KOPT-K1 (cell line): Measurements from ENCODE around the gene CNOT2.

Experiments
- H3K27ac ChIP-seq: fragments of 200-600 bp; sonication (generic); 2 replicates; pipeline ENCODE4 v1.5.1; 2016; ENCODE audit warnings: antibody characterized with exemption, mild to moderate bottlenecking, low read depth, low read length; ENCODE audit not compliant: poor library complexity, severe bottlenecking
- H3K36me3 ChIP-seq: fragments of 200-600 bp; sonication (generic); 2 replicates; pipeline ENCODE4 v1.5.1; 2017; ENCODE audit warnings: antibody characterized with exemption, mild to moderate bottlenecking, low read length, moderate library complexity; ENCODE audit not compliant: insufficient read depth
- H3K9me3 ChIP-seq: fragments of 200-600 bp; sonication (generic); 2 replicates; pipeline ENCODE4 v1.5.1; 2017; ENCODE audit warnings: antibody characterized with exemption, low read length, mild to moderate bottlenecking; ENCODE audit not compliant: insufficient read depth, poor library complexity, severe bottlenecking

The CNOT2 gene

DNA sequence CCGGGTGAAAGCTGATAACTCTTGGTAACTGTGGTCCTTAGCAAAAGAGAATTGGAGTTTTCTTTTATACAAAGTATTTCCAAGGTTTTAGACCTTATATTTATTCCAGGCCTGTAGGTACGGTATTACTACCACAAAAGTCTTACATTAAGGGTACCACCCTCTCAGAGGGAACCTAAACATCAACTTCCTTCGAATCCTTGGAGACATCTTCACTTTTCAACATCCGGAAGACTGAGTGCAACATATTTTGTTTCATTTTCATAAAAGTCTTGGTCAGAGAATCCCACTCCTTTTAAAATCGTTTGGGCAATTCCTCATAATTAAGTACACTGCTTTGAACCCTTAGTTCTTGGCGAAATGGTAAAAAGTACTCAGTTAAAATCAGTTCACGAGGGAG is 1.2 kb downstream of the CNOT2 start:
- Histone ChIP-seq H3K36me3 (peaks cover 49% of the 10 kb centered on the region), H3K27ac (peak overlapping the region; percentile 95), H3K9me3 (no peaks in the 10 kb centered on the region)

DNA sequence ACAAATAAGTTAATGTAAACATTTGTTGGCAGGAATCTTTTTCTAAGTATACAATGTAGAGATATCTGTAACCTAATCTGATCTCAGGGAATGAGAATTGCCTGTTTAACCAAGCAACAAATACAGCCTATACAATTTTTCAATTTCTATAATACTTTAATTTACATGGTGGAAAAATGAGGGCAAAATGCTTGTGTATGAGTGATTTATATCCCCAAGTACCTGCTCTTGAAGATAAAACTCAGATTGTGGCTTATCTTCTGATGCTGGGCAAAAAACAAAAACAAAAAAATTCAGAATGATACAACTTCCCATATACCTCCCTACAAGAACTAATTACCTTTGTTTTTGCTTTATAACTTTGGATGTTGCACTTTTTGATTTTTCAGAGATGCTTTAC is 2.2 kb downstream of the CNOT2 start:
- Histone ChIP-seq H3K27ac (no peak overlapping the region), H3K9me3 (no peaks in the 10 kb centered on the region), H3K36me3 (peaks cover 47% of the 10 kb centered on the region)

DNA sequence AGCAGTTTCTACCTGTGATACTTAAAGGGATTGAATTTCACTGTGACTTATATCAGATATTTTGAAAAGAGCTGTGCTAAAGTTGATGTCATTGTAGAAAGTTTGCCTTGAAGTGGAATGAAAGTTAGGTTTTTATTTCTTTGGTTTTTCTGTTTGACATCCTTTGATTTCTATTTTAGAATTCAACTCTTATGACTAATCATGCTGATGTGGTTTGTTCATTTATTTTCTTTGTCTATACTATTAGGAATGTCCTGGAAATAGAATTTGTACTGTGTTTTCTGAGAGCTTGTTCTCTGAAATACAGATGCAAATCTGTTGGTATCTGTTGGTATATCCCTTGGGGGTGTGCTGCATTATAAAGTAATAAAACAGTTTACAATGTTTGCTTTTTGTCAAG is 3.3 kb downstream of the CNOT2 start:
- H3K9me3 ChIP-seq = no peaks in the 10 kb centered on the region
- peaks cover 41% of the 10 kb centered on the region for H3K36me3 ChIP-seq
- no peak overlapping the region for H3K27ac ChIP-seq

DNA sequence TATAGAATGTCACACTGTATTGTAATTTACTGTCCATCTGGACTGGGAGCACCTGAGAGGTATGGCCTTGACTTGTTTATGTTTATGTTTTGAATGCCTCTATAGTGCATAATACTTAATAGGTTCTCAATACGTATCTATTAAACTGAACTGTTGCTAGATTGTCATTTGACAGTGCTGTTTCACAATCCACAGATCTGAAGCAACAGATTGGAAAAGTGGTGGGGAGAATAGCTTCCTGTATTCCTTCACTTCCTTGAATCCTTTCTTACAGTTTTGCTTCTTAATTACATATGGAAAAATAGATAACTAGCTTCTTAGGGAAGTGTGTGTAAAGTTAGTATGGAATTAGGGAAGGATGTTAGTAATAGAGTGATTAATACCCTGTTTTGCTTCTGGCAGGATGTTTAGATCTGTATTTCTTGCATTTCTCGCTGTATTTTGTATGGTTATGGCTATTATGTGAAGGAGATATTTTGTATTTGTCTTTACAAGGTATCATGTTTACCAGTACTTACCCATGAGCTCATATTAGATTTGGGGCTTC is 4.5 kb downstream of the CNOT2 start:
- Histone ChIP-seq H3K27ac (no peak overlapping the region), H3K9me3 (no peaks in the 10 kb centered on the region), H3K36me3 (peaks cover 41% of the 10 kb centered on the region)

DNA sequence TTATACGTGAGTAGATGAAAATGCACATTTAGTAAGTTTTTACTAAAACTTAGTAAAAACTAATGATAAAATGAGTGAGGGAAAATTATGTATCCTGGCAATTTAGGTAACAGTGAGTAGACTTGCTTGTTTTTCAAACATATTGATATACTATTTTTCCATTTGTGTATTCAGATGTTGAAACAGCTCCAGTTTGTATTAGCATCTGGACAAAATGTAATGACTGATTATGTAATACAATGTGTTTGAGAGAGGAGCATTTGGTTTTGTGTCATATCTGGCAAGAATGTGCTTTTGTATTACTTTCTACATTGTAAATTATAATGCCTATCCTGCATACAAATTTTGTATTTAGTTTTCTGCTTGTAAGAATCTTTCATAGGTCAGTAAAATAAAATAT is 5.6 kb downstream of the CNOT2 start:
- Histone ChIP-seq H3K36me3 (peaks cover 49% of the 10 kb centered on the region), H3K27ac (no peak overlapping the region), H3K9me3 (no peaks in the 10 kb centered on the region)

DNA sequence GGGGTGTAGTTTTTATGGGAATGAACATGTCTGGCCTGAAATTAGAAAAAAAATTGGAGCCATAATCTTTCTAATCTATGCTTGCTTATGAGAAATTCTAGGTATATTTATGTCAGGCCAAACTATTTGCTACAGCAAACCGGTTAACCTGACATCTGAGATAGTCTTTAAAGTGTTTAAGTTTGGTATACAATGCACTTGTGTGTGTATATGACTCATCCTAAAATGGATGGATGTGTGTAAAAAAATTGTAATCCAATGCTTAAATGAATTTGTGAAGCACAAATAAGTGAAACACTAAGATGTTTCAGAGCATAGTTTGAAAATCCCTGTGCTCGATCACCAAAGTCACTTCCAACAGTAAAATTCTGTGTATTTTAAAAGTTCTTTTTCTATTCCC is 6.7 kb downstream of the CNOT2 start:
- Histone ChIP-seq H3K36me3 (peaks cover 49% of the 10 kb centered on the region), H3K27ac (no peak overlapping the region), H3K9me3 (no peaks in the 10 kb centered on the region)

DNA sequence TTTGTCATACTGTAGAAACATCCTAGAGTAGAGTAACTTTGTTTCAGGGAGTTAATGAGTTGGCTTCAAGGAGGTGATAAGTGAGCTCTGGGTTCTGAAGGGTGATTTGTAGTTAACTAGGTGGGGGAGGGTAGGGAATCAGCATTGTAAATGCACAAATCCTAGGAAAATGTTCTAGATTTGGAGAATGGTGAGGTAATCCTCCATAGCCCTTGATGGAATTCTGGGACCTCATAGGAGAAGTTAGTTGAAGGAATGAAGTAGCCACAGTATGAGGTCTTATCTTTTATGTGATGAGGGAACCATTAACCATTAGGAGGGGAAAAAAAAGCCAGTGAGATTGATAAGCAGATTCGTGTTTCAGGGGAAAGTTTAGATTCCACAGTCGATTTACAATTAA is 8.0 kb downstream of the CNOT2 start:
- peaks cover 46% of the 10 kb centered on the region for H3K36me3 ChIP-seq
- H3K9me3 ChIP-seq = no peaks in the 10 kb centered on the region
- no peak overlapping the region for H3K27ac ChIP-seq

DNA sequence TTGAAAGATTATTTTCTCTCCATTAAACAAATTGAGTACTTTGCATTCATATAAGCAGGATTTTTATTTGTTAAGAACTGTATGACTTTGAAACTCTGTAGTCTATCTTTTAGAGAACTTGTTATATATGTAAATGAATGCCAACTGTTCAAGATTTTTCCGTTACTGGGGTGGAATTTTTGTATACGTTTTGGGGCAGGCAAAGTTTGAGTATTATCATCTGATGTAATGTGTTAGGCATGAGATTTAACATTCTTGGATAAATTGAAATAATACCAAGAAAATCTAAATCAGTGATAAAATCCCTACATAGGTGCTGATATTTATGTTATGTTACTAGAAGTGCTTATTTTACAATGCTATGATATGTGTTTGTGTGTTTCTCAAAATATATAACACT is 8.4 kb downstream of the CNOT2 start:
- no peak overlapping the region for H3K27ac ChIP-seq
- H3K36me3 ChIP-seq = peaks cover 41% of the 10 kb centered on the region

DNA sequence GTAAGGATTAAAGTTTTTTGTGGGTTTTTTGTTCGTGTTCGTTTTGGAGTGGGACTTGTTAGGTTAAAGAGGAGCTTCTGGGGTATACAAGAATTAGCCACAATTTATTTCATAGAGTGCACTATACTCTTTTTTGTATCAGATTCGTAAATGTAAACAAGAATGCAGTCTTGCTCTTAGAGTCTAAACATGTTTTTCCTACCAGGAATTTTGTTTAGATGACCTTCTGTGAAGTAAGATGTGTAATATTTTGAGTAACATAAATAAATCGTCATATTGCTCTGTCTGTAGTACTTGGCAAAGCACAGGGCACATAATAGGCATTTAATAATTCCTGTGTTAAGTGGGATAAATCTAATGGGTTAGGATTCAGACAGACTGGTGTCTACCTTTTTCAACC is 9.6 kb downstream of the CNOT2 start:
- Histone ChIP-seq H3K36me3 (peaks cover 30% of the 10 kb centered on the region), H3K27ac (no peak overlapping the region), H3K9me3 (no peaks in the 10 kb centered on the region)

More for the DNA sequence above, 8.4 kb downstream of the CNOT2 start:
- no peaks in the 10 kb centered on the region for H3K9me3 ChIP-seq

DNA sequence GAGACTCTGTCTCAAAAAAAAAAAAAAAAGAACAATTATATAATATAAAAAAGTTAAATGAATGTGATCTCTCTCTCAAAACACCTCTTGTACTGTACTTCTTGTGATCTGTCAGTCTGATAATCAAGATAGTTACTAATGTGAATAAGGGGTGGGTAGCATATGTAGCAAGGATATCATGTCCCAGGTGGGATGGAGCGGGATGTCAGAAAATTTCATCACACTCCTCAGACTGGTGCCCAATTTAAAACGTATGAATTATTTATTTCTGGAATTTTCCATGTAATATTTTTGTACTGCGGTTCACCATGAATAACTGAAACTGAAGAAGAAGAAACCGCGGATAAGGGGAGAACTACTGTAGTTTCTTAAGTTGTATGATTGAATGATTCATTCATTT is 11.0 kb downstream of the CNOT2 start:
- no peaks in the 10 kb centered on the region for H3K9me3 ChIP-seq
- H3K27ac ChIP-seq = no peak overlapping the region
- peaks cover 17% of the 10 kb centered on the region for H3K36me3 ChIP-seq

DNA sequence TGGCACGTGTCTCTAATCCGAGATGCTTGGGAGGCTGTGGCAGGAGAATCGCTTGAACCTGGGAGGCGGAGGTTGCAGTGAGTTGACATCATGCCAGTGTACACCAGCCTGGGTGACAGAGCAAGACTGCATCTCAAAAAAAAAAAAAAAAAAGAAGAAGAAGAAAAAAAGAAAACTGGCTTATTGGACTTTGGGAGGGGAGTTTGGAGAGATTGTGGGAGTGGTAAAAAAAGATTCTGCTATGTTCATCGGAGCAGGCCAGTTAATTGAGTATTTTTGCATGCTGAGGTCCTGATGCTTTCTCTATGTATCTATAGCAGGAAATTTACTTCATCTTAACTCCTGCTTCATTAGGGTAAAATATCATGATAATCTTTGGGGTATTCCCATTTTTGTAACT is 11.6 kb downstream of the CNOT2 start:
- Histone ChIP-seq H3K9me3 (no peaks in the 10 kb centered on the region), H3K36me3 (peaks cover 12% of the 10 kb centered on the region), H3K27ac (no peak overlapping the region)

DNA sequence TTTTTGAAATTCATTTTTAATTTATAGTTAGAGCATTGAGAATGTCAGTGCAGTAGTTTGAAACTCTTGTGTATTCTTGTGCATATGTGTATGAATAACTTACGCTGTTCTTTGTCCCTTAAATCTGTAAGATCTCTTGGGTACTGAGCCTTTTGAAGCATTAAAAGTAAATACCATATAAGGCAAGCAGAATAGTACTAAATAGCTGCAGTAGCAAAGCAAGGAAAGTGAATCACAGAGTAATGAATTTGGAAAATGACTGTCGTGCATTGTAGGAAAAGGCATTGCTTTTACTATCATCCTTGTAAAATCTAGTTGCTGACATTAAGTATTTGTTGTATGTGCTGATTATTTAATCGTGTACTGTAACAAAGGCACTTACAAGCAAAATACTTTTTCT is 12.1 kb downstream of the CNOT2 start:
- Histone ChIP-seq H3K9me3 (no peaks in the 10 kb centered on the region), H3K36me3 (peaks cover 8% of the 10 kb centered on the region), H3K27ac (no peak overlapping the region)

DNA sequence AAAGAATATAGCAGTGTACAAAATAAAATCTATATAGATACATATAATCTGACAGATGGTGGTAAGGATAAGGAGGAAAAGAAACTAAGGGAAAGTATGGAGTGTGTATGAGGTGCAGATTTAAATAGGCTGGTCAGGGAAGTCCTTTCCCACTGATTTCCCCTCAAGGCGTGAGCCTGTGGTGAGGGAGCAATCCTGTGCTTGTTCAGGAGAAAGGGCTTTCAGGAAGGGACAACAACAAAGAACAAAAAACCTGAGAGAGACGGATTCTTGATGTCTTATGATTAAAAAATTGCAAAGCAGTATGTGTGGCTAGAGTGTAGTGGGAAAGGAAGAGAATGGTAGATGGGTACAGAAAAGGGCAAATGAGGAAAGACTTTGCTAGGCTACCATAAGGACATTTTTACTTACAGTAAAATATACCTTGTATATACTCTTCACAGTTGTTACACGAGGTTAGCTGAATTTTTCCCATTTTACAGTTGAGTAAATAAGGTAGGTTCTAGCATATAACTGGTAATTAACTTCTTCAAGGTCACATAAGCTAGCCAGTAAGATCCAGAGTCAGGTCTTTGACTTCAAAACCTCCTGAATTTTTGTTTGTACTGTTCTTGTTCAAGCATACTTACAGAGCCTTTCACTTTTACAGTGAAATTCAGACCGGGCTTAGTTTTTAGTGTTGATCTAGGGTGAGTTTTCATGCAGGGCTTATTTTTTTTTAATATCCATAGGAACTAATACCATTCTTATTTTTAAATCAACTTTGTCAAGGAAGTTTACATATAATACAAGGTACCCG is 15.6 kb downstream of the CNOT2 start:
- H3K36me3 ChIP-seq = peaks cover 8% of the 10 kb centered on the region
- H3K9me3 ChIP-seq = peaks cover 25% of the 10 kb centered on the region
- no peak overlapping the region for H3K27ac ChIP-seq

DNA sequence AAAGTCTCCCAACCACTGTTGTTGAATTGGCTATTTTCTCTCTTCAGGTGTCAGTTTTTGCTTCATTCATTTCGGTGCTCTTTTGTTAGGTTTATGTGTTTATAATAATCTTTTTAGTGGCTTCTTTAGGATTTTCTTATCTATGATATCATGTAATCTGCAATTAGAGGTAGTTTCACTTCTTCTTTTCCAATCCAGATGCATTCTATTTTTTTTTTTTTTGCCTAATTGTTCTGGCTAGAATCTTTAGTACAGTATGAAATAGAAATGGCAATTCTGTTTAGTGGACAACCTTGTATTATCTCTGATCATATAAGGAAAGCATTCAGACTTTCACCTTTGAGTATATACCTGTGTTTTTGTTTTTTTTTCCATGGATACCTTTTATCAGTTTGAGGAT is 17.4 kb downstream of the CNOT2 start:
- Histone ChIP-seq H3K27ac (no peak overlapping the region), H3K9me3 (peaks cover 27% of the 10 kb centered on the region), H3K36me3 (peaks cover 8% of the 10 kb centered on the region)

DNA sequence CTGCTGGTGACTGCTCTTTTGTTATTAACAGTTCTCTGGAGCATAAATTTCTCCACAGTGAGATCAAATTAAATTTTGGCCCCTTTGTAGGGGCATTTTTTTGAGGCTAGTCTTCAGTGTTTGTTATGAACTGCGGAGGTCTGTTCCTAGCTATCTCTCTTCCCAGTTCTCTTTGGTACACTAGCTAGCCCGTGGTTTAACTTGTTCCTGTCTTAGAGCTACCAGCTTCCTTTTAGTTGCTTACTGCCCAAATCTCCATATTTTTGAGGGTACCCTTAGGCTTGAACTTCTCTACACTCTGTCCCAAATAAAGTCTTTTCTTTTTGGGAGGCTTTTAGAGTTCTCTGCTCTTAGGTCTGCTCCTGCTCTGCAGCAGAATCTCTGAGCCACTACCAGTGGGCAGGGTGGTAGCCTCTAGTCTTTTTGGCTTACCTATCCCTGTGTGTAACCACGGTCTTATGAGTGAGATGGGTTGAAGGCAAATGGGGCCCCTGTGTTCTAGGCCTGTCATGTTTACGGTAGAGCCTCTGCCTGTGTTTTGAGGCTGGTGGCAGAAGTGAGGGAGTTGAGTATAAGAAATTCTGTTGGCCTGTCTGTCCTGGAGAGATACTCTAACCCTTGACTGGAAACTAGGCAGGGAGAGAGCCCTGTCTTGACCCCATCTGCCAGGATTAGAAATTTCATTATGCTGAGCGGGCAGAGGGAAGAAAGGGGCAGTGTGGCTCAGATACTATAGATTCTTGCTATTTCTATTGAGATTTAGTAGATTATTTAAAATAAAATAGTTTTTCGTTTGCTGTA is 21.0 kb downstream of the CNOT2 start:
- no peak overlapping the region for H3K27ac ChIP-seq
- peaks cover 8% of the 10 kb centered on the region; the same call in 1 of the 2 replicates for H3K36me3 ChIP-seq
- H3K9me3 ChIP-seq = peaks cover 27% of the 10 kb centered on the region
